Gastroesophageal sphincter (tissue), 3 donors: Measurements from ENCODE around the gene PSME1.

Experiments
- EP300 ChIP-seq: sonication (generic); formaldehyde crosslinking; IDR thresholded peaks from one replicate; pipeline ENCODE4 v1.6.1; 2017; ENCODE audit warnings: antibody characterized with exemption, mild to moderate bottlenecking
- POLR2A ChIP-seq, 2 donors: fragments of 450-650 bp; IDR thresholded peaks; one replicate each; pipeline ENCODE4 v1.6.1; 2017; ENCODE audit warnings: antibody characterized with exemption in 2 of 2, mild to moderate bottlenecking in 2 of 2, moderate library complexity in 1 of 2
- POLR2AphosphoS5 ChIP-seq: sonication (generic); formaldehyde crosslinking; IDR thresholded peaks from one replicate; pipeline ENCODE4 v1.6.1; 2017; ENCODE audit warnings: antibody characterized with exemption
- TF ChIP-seq, protein P1 (sequence below), 4 experiments: fragments of 200-600 bp in 2 of 4; fragments of 450-650 bp in 2 of 4; sonication (generic) in 1 of 4; IDR thresholded peaks; one replicate each; pipeline ENCODE4 v1.5.1; 2017 to 2019; ENCODE audit warnings: antibody characterized with exemption in 4 of 4, mild to moderate bottlenecking in 2 of 4, moderate library complexity in 2 of 4

DNA sequence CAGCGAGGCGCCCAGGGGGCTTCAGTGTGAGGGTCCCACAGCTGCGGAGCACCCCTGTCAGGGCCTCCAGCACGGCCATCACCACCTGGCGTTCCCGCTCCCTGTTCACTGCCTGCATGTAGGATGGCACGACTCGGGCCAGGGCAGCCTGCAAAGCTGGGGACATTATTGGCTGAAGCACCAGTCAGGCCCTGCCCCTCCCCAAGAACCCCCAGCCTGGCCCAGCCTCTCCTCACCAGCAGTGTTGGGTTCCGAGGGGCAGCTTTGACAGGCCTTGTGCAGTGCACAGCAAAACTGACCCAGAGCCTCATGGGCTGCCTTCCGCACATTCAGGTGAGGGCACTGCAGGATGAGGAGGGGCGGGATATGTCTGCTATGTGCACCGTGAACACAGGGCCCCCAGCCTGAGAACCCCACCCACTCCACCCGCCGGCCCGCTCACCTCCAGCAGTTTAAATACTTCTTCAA, 47.1 kb downstream of the PSME1 start:
- TF ChIP-seq, protein P1, sequence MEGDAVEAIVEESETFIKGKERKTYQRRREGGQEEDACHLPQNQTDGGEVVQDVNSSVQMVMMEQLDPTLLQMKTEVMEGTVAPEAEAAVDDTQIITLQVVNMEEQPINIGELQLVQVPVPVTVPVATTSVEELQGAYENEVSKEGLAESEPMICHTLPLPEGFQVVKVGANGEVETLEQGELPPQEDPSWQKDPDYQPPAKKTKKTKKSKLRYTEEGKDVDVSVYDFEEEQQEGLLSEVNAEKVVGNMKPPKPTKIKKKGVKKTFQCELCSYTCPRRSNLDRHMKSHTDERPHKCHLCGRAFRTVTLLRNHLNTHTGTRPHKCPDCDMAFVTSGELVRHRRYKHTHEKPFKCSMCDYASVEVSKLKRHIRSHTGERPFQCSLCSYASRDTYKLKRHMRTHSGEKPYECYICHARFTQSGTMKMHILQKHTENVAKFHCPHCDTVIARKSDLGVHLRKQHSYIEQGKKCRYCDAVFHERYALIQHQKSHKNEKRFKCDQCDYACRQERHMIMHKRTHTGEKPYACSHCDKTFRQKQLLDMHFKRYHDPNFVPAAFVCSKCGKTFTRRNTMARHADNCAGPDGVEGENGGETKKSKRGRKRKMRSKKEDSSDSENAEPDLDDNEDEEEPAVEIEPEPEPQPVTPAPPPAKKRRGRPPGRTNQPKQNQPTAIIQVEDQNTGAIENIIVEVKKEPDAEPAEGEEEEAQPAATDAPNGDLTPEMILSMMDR (IDR thresholded peaks at IDR 0.05), result no peak
- TF ChIP-seq POLR2A (IDR thresholded peaks at IDR 0.05), result no peak
- no peak for TF ChIP-seq POLR2AphosphoS5
- TF ChIP-seq EP300, result no peak
